Astrocyte of the spinal cord (primary cell): Measurements from ENCODE around the gene KCNQ5.

ENCODE experiments used
- DNase-seq: peaks from one replicate; pipeline ENCODE4 v3.0.0; 2011; ENCODE audit warnings: low read depth, low spot score
- H3K4me3 ChIP-seq: 2 replicates; pipeline ENCODE4 v1.5.1; 2011; ENCODE audit warnings: low read depth, mild to moderate bottlenecking, low read length, moderate library complexity
- CTCF ChIP-seq: IDR thresholded peaks from 2 replicates; pipeline ENCODE4 v1.5.1; 2012; ENCODE audit warnings: low read depth, mild to moderate bottlenecking, low read length, inconsistent platforms
- in situ Hi-C: cut with HindIII; loops from 2 replicates; pipeline ENCODE4 v1.10.0; 2017; ENCODE audit warnings: low sequenced_read_pairs

The KCNQ5 gene

GRCh38 chr6:73076211-73076954 is 454.5 kb downstream of the KCNQ5 start:
- no peak for DNase-seq
- in situ Hi-C loops = no loop called here
- no peak for TF ChIP-seq CTCF
- H3K4me3 ChIP-seq = no peak overlapping the region

- TF ChIP-seq CTCF = no peak
- no peak for DNase-seq
- in situ Hi-C loops = no loop called here
- H3K4me3 ChIP-seq = no peak overlapping the region
These were observed 456.5 kb downstream of the KCNQ5 start for GRCh38 chr6:73078333-73078862.

GRCh38 chr6:73078908-73079610 is 457.2 kb downstream of the KCNQ5 start:
- in situ Hi-C loops = no loop called here
- DNase-seq = no peak
- no peak overlapping the region for H3K4me3 ChIP-seq
- TF ChIP-seq CTCF = no peak

- in situ Hi-C loops = no loop called here
- no peak for TF ChIP-seq CTCF
- no peak overlapping the region for H3K4me3 ChIP-seq
- DNase-seq = peak; percentile 81
These were observed 457.7 kb downstream of the KCNQ5 start for GRCh38 chr6:73079611-73079955.

GRCh38 chr6:73079978-73080377 is 458.1 kb downstream of the KCNQ5 start:
- DNase-seq = no peak
- in situ Hi-C loops = no loop called here
- TF ChIP-seq CTCF = no peak
- no peak overlapping the region for H3K4me3 ChIP-seq

- no peak overlapping the region for H3K4me3 ChIP-seq
- no peak for DNase-seq
- in situ Hi-C loops = no loop called here
- TF ChIP-seq CTCF = no peak
These were observed 460.1 kb downstream of the KCNQ5 start for GRCh38 chr6:73081955-73082354.
